K562 (cell line): ENCODE measurements around the gene ZKSCAN5. TPM values are rescaled to one million over a fixed set of nuclear protein-coding genes. Genes with fewer than 3 reads are reported as not detected.

Experiments
- ATAC-seq: fragments of 200-7000 bp; cut with Tn5 transposase; 3 replicates; pipeline ENCODE4 v1.9.1; 2020; ENCODE audit warnings: moderate library complexity
- BruUV-seq: library from RNA; stranded (reverse); fragments of 400-500 nt; replicated peaks from 2 replicates; lab custom pipeline; 2021; lab: Mats Ljungman, UMichigan
- CTCF ChIA-PET: fragments of 300-600 bp; formaldehyde crosslinking; extraction: SDS; loops from one replicate; lab custom pipeline; 2021; ENCODE audit warnings: low intra/inter-chr PET ratio; lab: Yijun Ruan, JAX
- POLR2A ChIA-PET: fragments of 300-600, 350-650 bp; sonication (Branson Sonifier 250); formaldehyde crosslinking; extraction: SDS; loops from one replicate; lab custom pipeline; 2021; ENCODE audit warnings: antibody characterized with exemption, inconsistent platforms; lab: Yijun Ruan, JAX
- DNase-seq, 4 experiments: peaks; one replicate each; pipeline versions ENCODE4 v3.0.0 to v3.0.0-alpha.2; 2011 to 2018; ENCODE audit warnings: low spot score in 3 of 4, mixed read lengths in 3 of 4; ENCODE audit errors: extremely low read depth in 1 of 4
- FAIRE-seq: peaks from 2 replicates; lab custom pipeline; 2011; peaks lifted over from hg19 to GRCh38; lab: Jason Lieb, UNC
- H2AFZ ChIP-seq: 2 replicates; pipeline ENCODE4 v1.6.0; 2011; ENCODE audit warnings: low read depth, low read length, control low read depth, inconsistent platforms
- H3K27ac ChIP-seq: fragments of 200-600 bp; 3 replicates; pipeline ENCODE4 v1.8.0; 2011; ENCODE audit warnings: low read depth, mild to moderate bottlenecking, control low read depth, inconsistent platforms, low read length, moderate library complexity, mixed read lengths; ENCODE audit errors: extremely low read depth
- H3K27me3 ChIP-seq, 2 experiments: fragments of 300-600 bp in 1 of 2; 2 replicates in 1 of 2; 3 replicates in 1 of 2; pipeline versions ENCODE4 v1.6.0 to v1.8.0; 2011; ENCODE audit warnings: inconsistent platforms in 2 of 2, low read length in 2 of 2, mild to moderate bottlenecking in 1 of 2, mixed read lengths in 1 of 2, moderate library complexity in 1 of 2; ENCODE audit not compliant: control insufficient read depth in 2 of 2, insufficient read depth in 2 of 2
- H3K36me3 ChIP-seq: fragments of 300-600 bp; 3 replicates; pipeline ENCODE4 v1.8.0; 2011; ENCODE audit warnings: mild to moderate bottlenecking, low read length, inconsistent platforms; ENCODE audit not compliant: control insufficient read depth, insufficient read depth
- H3K4me1 ChIP-seq, 2 experiments: fragments of 200-600 bp in 1 of 2; replicated peaks in 1 of 2; 2 replicates in 1 of 2; 3 replicates in 1 of 2; pipeline versions ENCODE4 v1.5.1 to v1.8.0; 2011; ENCODE audit warnings: inconsistent platforms in 2 of 2, low read length in 2 of 2, mild to moderate bottlenecking in 1 of 2, mixed read lengths in 1 of 2, moderate library complexity in 1 of 2; ENCODE audit not compliant: control insufficient read depth in 2 of 2, insufficient read depth in 2 of 2
- H3K4me2 ChIP-seq: 2 replicates; pipeline ENCODE4 v1.6.1; 2011; ENCODE audit warnings: low read length, control low read depth, inconsistent platforms, mixed read lengths; ENCODE audit not compliant: insufficient read depth
- H3K4me3 ChIP-seq: fragments of 200-600 bp; sonication (generic), shearing (Covaris generic); 2 replicates; pipeline ENCODE4 v1.5.1; 2016; ENCODE audit warnings: control low read depth, inconsistent platforms
- H3K79me2 ChIP-seq: fragments of 200-600 bp; 3 replicates; pipeline ENCODE4 v1.8.0; 2011; ENCODE audit warnings: low read length, inconsistent platforms; ENCODE audit not compliant: control insufficient read depth, insufficient read depth
- H3K9ac ChIP-seq, 2 experiments: 2 replicates each; pipeline versions ENCODE4 v1.6.0 to v1.6.1; 2011; ENCODE audit warnings: low read depth in 2 of 2, low read length in 2 of 2, control low read depth in 1 of 2, inconsistent platforms in 1 of 2, mild to moderate bottlenecking in 1 of 2, mixed read lengths in 1 of 2; ENCODE audit not compliant: insufficient read depth in 1 of 2
- H3K9me1 ChIP-seq: one replicate; pipeline ENCODE4 v1.6.0; 2011; ENCODE audit warnings: inconsistent platforms, mild to moderate bottlenecking, low read length, moderate library complexity; ENCODE audit not compliant: control insufficient read depth, insufficient read depth
- H3K9me3 ChIP-seq: replicated peaks from 2 replicates; pipeline ENCODE4 v1.5.1; 2011; ENCODE audit warnings: low read depth, low read length, inconsistent platforms; ENCODE audit not compliant: control insufficient read depth, insufficient read depth
- H4K20me1 ChIP-seq: replicated peaks from 2 replicates; pipeline ENCODE4 v1.6.1; 2011; ENCODE audit warnings: low read length, inconsistent platforms, mixed read lengths; ENCODE audit not compliant: control insufficient read depth, insufficient read depth
- CHD1 ChIP-seq: fragments of 200-600 bp; sonication (generic); IDR thresholded peaks from one replicate; pipeline ENCODE4 v1.6.1; 2012; ENCODE audit warnings: mild to moderate bottlenecking, moderate library complexity, low read length, inconsistent platforms
- ESRRA ChIP-seq: fragments of 450-650 bp; IDR thresholded peaks from 2 replicates; pipeline ENCODE4 v1.6.1; 2014; ENCODE audit warnings: low read depth, mild to moderate bottlenecking, moderate library complexity, borderline replicate concordance
- FOXK1 ChIP-seq: sonication (generic); formaldehyde crosslinking; IDR thresholded peaks from 2 replicates; pipeline ENCODE4 v1.8.0; 2022; ENCODE audit warnings: missing genetic modification reagents, mild to moderate bottlenecking, borderline replicate concordance
- GTF2A2 ChIP-seq: IDR thresholded peaks from 2 replicates; pipeline ENCODE4 v1.6.1; 2016; ENCODE audit warnings: mild to moderate bottlenecking, missing genetic modification characterization, missing compliant biosample characterization
- HDGF ChIP-seq: fragments of 450-650 bp; IDR thresholded peaks from 2 replicates; pipeline ENCODE4 v1.6.1; 2016
- HNRNPLL ChIP-seq: fragments of 200-400 bp; formaldehyde crosslinking; IDR thresholded peaks from 2 replicates; pipeline ENCODE4 v1.6.1; 2017; ENCODE audit warnings: low read length, low read depth, mild to moderate bottlenecking; ENCODE audit not compliant: poor library complexity, severe bottlenecking
- RBM14 ChIP-seq: fragments of 200-400 bp; formaldehyde crosslinking; IDR thresholded peaks from 2 replicates; pipeline ENCODE4 v1.6.1; 2018; ENCODE audit warnings: low read depth, mild to moderate bottlenecking, low read length, moderate library complexity, borderline replicate concordance; ENCODE audit not compliant: insufficient read depth
- ZBTB7A ChIP-seq: IDR thresholded peaks from 2 replicates; pipeline ENCODE4 v1.6.1; 2011; ENCODE audit warnings: low read depth, mild to moderate bottlenecking, low read length, moderate library complexity, borderline replicate concordance; ENCODE audit not compliant: control insufficient read depth
- ZNF121 ChIP-seq: sonication (generic); formaldehyde crosslinking; conservative IDR thresholded peaks from 2 replicates; pipeline ENCODE4 v1.8.0; 2022; ENCODE audit warnings: missing genetic modification reagents
- ZNF668 ChIP-seq: fragments of 250-450 bp; sonication (Bioruptor Pico); IDR thresholded peaks from 2 replicates; pipeline ENCODE4 v1.8.0; 2022; ENCODE audit warnings: mild to moderate bottlenecking, inconsistent platforms
- WGBS: fragments of 100-300 bp; shearing (Covaris generic); methylation state at CpG from one replicate; pipeline ENCODE4 v1.1.6; 2016; ENCODE audit warnings: low coverage, mixed read lengths; ENCODE audit not compliant: insufficient coverage; ENCODE audit errors: missing lambda C conversion rate; 5-methylcytosine and 5-hydroxymethylcytosine counted together
- in situ Hi-C: fragments of 300-500 bp; cut with MboI; formaldehyde crosslinking; loops from 4 replicates; pipeline ENCODE4 v1.15.0; 2018; ENCODE audit warnings: inconsistent platforms, mixed read lengths
- intact Hi-C: fragments of 100-400 bp; cut with micrococcal nuclease; formaldehyde crosslinking; loops from 2 replicates; pipeline ENCODE4 v1.14.2; 2022
- polyA plus RNA-seq, 8 experiments: library from polyadenylated mRNA; depleted of rRNA in 4 of 8; stranded (reverse) in 5 of 8; unstranded in 3 of 8; fragments of >200 nt; fragmentation: Nextera tagmentation in 2 of 8; fragmentation: Illumina TruSeq in 1 of 8; extraction: Ambion mirVana in 2 of 8; extraction: Trizol in 1 of 8; gene quantifications; 2 replicates each; pipeline versions ENCODE4 v1.2.1 to v1.2.3, GENCODE V29; 2011 to 2014; ENCODE audit warnings: inconsistent platforms in 1 of 8, missing spikeins in 1 of 8
- total RNA-seq, 7 experiments: library from RNA; depleted of rRNA in 6 of 7; stranded (reverse); fragments of >200 nt in 6 of 7; fragmentation: Illumina TruSeq in 2 of 7; extraction: Trizol in 2 of 7; gene quantifications; 2 replicates each; pipeline versions ENCODE4 v1.2.1 to v1.2.3, GENCODE V29; 2011 to 2021; ENCODE audit warnings: low replicate concordance in 1 of 7
- TF ChIP-seq, protein P1 (sequence below): fragments of 250-450 bp; sonication (Bioruptor Pico); IDR thresholded peaks from 2 replicates; pipeline ENCODE4 v1.9.0; 2021; ENCODE audit warnings: mild to moderate bottlenecking
- TF ChIP-seq, protein P2 (sequence below): IDR thresholded peaks from 3 replicates; pipeline ENCODE4 v1.6.1; 2011; ENCODE audit warnings: borderline replicate concordance, mild to moderate bottlenecking; ENCODE audit not compliant: insufficient read length, insufficient read depth
- TF ChIP-seq, protein P3 (sequence below): sonication (generic); formaldehyde crosslinking; IDR thresholded peaks from 2 replicates; pipeline ENCODE4 v1.8.0; 2022; ENCODE audit warnings: missing genetic modification reagents, mild to moderate bottlenecking, borderline replicate concordance

ZKSCAN5 gene
- total and polyA plus RNA-seq, 9 of the 15 experiments (the other 6 are each of a cell fraction or from before 2014, with no cell fraction given), result 4.2 to 19.0 (median 15.0) TPM

DNA sequence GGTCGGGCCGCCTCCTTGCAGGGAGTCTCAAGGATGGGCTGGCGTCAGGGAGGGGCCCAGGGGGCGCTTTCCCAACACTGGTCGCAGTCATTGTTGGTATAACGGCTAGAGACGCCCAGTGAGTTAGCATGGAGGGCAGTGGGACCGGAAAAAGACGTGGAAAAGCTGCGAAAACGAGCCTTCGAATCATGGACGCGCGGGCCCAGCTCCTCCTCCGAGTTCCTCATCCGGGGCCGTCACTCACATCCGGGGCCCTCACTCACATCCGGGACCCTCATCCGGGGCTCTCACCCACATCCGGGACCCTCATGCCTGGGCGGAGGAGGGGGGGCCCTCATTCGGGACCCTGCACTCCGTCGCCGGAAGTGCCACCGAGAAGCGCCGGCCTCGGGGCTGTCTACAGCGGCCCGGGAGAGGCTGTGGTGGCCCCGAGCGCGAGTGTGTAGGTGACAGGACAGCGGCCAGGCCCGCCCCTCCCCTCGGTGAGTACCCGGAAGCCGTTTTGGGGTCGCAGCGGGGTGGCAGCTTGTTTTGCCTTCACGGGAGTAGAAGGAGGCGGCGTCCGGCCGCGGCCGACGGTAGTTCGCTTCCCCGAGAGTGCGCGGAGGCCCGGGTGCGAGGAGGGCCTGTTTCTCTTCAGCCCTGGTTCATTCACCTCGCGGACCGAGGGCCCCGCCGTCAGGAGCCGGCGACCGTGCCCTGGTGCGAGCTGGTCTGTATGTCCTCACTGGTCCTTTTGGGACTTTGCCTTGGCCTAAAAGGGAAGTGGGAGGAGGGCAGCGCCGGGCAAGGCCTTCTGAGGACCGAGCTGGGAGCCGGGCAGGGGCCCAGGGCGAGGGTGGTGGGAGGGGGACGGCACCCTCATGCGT is 54.1 kb downstream of the ZKSCAN5 start, which contains the start of gene ZNF655 (continued):
- TF ChIP-seq, protein P1, sequence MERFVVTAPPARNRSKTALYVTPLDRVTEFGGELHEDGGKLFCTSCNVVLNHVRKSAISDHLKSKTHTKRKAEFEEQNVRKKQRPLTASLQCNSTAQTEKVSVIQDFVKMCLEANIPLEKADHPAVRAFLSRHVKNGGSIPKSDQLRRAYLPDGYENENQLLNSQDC (CRISPR knock-in tag), result no peak; the same call in 1 of the 2 replicates
- TF ChIP-seq RBM14 (peak; percentile 81; the same call in 1 of the 2 replicates), ZBTB7A (peak; percentile 100)
- TF ChIP-seq, all 486 proteins: peak for 189

DNA sequence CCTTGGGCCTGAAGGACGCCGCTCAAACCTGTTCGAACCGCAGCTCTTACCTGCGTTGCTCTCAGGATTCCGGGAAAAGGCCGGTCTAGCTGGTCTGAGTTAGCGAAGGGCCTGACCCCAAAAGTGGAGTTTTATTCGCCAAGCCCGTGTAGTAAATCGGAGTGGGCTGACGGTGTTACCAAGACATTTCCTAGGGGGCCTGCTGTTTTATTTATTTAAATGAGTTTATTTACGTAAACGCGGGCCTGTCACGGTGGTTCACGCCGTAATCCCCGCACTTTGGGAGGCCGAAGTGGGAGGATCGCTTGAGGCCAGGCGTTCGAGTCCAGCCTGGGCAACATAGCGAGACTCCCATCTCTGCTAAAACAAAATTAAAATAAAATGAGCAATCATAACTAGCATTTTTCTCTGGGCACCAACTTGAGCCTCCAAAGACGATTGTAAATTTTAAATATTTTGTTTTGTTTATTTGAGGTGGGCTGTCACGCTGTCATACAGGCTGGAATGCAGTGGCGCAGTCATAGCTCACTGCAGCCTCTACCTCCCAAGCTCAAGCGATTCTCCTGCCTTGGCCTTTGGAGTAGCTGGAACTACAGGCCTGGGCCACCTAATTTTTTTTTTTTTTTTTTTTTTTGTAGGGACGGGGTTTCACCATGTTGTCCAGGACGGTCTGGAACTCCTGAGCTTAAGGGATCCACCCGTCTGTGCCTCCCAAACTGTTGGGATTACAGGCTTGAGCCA is 54.9 kb downstream of the ZKSCAN5 start:
- Histone ChIP-seq H3K9me3 (no peaks in the 10 kb centered on the region), H3K9ac (peak overlapping the region; percentile 100), H3K4me1 (peaks cover 16 to 23% of the 10 kb centered on the region in 2 experiments), H3K27me3 (no peaks in the 10 kb centered on the region), H3K36me3 (peaks cover 78% of the 10 kb centered on the region), H3K27ac (peak overlapping the region; percentile 95), H3K9me1 (peaks cover 8% of the 10 kb centered on the region), H4K20me1 (peaks cover 15% of the 10 kb centered on the region; the same call in 1 of the 2 replicates), H3K4me2 (peak overlapping the region; percentile 100), H3K79me2 (peaks cover 72% of the 10 kb centered on the region), H2AFZ (peak overlapping the region; percentile 92), H3K4me3 (peak overlapping the region; percentile 88)
- FAIRE-seq (no peak), DNase-seq (peak in 1 of 4 experiments; percentile 62), ATAC-seq (no peak)
- 6% methylated on average over 30 of the region's 31 CpGs for WGBS
- ChIA-PET POLR2A (interaction anchor here (0.6 to 4.5 kb wide), 17 partner anchors 9 to 1817 kb away, joined by 3 to 31 read pairs (median 5); partner anchors contain the start of genes BUD31, PDAP1, TRIM4 and ZKSCAN5), CTCF (no interaction called here)
- intact Hi-C loops (loop anchor here (2.0 to 10.0 kb wide), 2 partner anchors 57 to 85 kb away; partner anchors contain the start of genes ZNF789 and ZSCAN25), in situ Hi-C loops (no loop called here)
- BruUV-seq, result no TSS peak
- TF ChIP-seq CHD1, result peak; percentile 8
- no peak for TF ChIP-seq FOXK1 (CRISPR knock-in tag)
- peak; percentile 98 for TF ChIP-seq ZNF121 (CRISPR knock-in tag)
- no peak for TF ChIP-seq GTF2A2
- TF ChIP-seq HDGF, result no peak
- TF ChIP-seq ZNF668 (CRISPR knock-in tag), result no peak
- TF ChIP-seq, protein P2, sequence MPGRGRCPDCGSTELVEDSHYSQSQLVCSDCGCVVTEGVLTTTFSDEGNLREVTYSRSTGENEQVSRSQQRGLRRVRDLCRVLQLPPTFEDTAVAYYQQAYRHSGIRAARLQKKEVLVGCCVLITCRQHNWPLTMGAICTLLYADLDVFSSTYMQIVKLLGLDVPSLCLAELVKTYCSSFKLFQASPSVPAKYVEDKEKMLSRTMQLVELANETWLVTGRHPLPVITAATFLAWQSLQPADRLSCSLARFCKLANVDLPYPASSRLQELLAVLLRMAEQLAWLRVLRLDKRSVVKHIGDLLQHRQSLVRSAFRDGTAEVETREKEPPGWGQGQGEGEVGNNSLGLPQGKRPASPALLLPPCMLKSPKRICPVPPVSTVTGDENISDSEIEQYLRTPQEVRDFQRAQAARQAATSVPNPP, result no peak
- peak; percentile 55 for TF ChIP-seq HNRNPLL
- 0 out of 2 replicates have a peak, but pooled peaks have one; percentile 0 for TF ChIP-seq ESRRA
- TF ChIP-seq, protein P3, sequence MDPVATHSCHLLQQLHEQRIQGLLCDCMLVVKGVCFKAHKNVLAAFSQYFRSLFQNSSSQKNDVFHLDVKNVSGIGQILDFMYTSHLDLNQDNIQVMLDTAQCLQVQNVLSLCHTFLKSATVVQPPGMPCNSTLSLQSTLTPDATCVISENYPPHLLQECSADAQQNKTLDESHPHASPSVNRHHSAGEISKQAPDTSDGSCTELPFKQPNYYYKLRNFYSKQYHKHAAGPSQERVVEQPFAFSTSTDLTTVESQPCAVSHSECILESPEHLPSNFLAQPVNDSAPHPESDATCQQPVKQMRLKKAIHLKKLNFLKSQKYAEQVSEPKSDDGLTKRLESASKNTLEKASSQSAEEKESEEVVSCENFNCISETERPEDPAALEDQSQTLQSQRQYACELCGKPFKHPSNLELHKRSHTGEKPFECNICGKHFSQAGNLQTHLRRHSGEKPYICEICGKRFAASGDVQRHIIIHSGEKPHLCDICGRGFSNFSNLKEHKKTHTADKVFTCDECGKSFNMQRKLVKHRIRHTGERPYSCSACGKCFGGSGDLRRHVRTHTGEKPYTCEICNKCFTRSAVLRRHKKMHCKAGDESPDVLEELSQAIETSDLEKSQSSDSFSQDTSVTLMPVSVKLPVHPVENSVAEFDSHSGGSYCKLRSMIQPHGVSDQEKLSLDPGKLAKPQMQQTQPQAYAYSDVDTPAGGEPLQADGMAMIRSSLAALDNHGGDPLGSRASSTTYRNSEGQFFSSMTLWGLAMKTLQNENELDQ, result no peak
